Measurements from ENCODE around the gene GOLGB1. TPM values are rescaled to one million over a fixed set of nuclear protein-coding genes. Genes with fewer than 3 reads are reported as not detected.

GOLGB1 gene, protein sequence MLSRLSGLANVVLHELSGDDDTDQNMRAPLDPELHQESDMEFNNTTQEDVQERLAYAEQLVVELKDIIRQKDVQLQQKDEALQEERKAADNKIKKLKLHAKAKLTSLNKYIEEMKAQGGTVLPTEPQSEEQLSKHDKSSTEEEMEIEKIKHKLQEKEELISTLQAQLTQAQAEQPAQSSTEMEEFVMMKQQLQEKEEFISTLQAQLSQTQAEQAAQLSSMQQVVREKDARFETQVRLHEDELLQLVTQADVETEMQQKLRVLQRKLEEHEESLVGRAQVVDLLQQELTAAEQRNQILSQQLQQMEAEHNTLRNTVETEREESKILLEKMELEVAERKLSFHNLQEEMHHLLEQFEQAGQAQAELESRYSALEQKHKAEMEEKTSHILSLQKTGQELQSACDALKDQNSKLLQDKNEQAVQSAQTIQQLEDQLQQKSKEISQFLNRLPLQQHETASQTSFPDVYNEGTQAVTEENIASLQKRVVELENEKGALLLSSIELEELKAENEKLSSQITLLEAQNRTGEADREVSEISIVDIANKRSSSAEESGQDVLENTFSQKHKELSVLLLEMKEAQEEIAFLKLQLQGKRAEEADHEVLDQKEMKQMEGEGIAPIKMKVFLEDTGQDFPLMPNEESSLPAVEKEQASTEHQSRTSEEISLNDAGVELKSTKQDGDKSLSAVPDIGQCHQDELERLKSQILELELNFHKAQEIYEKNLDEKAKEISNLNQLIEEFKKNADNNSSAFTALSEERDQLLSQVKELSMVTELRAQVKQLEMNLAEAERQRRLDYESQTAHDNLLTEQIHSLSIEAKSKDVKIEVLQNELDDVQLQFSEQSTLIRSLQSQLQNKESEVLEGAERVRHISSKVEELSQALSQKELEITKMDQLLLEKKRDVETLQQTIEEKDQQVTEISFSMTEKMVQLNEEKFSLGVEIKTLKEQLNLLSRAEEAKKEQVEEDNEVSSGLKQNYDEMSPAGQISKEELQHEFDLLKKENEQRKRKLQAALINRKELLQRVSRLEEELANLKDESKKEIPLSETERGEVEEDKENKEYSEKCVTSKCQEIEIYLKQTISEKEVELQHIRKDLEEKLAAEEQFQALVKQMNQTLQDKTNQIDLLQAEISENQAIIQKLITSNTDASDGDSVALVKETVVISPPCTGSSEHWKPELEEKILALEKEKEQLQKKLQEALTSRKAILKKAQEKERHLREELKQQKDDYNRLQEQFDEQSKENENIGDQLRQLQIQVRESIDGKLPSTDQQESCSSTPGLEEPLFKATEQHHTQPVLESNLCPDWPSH (N-terminal part only)
- 11.5 and 15.4 TPM in 2 replicates for total RNA-seq (2014; rRNA removed; shearing (Covaris generic))
- 30.3 and 32.1 TPM in 2 replicates for total RNA-seq (2022)
- Bru-seq, nascent RNA, result percentile 80 among the genes with signal in this experiment
- percentile 87 among the genes with signal in this experiment for BruChase-seq, experiment 1, labeled RNA remaining after a 6-hour chase
- percentile 84 among the genes with signal in this experiment for BruChase-seq, experiment 2, labeled RNA remaining after a 2-hour chase
- long read RNA-seq, partial matches to known transcripts, result 7 of 12 reads
- long read RNA-seq, other reads (novel, unspliced or antisense), result 5 of 12 reads

DNA sequence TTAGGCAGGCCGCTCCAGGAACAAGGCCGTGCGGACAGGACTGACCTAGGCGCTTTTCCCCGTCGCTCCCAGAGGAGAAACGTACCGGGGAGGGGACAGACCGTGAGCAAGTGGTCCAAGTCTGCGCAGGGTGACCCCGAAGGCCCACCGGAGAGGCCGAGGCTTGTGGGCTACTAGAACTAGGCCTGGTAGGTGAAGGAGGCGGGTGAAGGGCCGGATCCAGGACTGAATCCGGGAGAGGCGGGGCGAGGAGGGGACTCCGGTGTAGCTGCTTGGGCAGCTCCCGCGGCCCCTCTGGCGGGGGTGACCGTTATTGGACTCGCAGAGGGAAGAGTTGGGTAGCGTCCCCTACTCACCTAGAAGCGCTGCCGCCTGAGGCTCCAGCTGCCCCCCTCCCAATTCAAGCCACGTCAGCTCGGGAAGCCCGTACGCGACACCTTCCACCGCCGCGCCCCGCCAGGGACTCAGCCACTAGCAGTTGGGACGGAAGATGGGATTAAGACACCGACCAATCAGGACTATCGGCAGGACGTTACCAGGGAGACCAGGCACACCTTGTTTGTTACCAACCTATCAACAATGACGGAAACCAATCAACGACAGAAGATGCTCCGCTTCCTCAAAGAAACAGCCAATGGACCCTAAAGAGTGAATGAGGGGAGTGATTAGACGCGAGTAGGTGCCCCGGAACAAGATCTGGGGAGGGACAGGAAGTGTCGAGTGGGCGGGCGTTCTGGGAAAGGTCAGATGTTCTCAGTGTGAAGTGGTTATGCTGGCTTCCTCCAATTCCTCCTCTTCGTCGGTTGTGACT is at the start of gene GOLGB1:
GOLGB1 (minus strand) TSS at position 466 of the 811 bp plus-strand sequence. CDS start 18,770 bp downstream, outside the sequence.
- BruUV-seq (replicated peaks), result no TSS peak

DNA sequence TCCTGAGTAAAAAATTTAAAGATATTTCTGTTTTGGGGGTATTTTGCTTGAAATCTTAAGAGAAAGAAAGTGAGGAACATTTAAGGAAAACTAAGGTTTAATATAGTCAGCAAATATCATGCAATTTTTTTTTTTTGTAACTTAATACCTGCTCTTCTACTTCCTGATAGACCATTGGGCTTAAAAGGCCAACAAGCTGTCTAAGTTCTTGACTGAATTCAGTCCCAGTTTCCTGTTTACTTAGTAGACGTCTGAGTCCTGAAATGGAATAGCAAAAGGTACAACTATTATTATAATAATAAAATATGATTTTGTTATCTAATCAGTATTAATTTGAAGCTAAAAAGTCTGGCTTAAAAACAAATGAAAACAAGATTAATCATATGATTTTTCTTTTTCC is 47.4 kb upstream of the GOLGB1 start:
- H4K20me1 ChIP-seq (ENCODE audit: insufficient read depth, low read length), result no peaks in the 10 kb centered on the region
- H3K36me3 ChIP-seq (ENCODE audit: insufficient read depth, low read length), result peaks cover 92% of the 10 kb centered on the region
- peak overlapping the region; percentile 12 for H3K4me2 ChIP-seq (ENCODE audit: low read length)
- TF ChIP-seq, protein P1, sequence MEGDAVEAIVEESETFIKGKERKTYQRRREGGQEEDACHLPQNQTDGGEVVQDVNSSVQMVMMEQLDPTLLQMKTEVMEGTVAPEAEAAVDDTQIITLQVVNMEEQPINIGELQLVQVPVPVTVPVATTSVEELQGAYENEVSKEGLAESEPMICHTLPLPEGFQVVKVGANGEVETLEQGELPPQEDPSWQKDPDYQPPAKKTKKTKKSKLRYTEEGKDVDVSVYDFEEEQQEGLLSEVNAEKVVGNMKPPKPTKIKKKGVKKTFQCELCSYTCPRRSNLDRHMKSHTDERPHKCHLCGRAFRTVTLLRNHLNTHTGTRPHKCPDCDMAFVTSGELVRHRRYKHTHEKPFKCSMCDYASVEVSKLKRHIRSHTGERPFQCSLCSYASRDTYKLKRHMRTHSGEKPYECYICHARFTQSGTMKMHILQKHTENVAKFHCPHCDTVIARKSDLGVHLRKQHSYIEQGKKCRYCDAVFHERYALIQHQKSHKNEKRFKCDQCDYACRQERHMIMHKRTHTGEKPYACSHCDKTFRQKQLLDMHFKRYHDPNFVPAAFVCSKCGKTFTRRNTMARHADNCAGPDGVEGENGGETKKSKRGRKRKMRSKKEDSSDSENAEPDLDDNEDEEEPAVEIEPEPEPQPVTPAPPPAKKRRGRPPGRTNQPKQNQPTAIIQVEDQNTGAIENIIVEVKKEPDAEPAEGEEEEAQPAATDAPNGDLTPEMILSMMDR (conservative IDR thresholded peaks at IDR 0.05; ENCODE audit: low read length), result no peak
- TF ChIP-seq EZH2phosphoT487 (IDR thresholded peaks at IDR 0.05; ENCODE audit: borderline replicate concordance, low read depth, low read length), result no peak
- peaks cover 55% of the 10 kb centered on the region for H3K4me1 ChIP-seq (ENCODE audit: insufficient read depth, low read length, poor library complexity, severe bottlenecking)
- POLR2A ChIA-PET, result interaction anchor here (0.6 to 8.4 kb wide), 4 partner anchors 13 to 199 kb away, joined by 3 to 178 read pairs (median 25); partner anchors contain the start of genes EAF2 and IQCB1
- H3K4me3 ChIP-seq (ENCODE audit: low read depth, low read length, poor library complexity, severe bottlenecking), result no peak overlapping the region
- peaks cover 1% of the 10 kb centered on the region; the same call in 1 of the 2 replicates for H3K9me3 ChIP-seq (ENCODE audit: low read length)
- H2AFZ ChIP-seq (ENCODE audit: low read length), result no peak overlapping the region
- BruUV-seq (replicated peaks), result no TSS peak
- intact Hi-C loops (cut with micrococcal nuclease; ENCODE audit: unreplicated experiment), result no loop called here
- no peaks in the 10 kb centered on the region for H3K9me2 ChIP-seq (ENCODE audit: insufficient read depth, low read length)
- H3K79me2 ChIP-seq (ENCODE audit: insufficient read depth, low read depth, low read length), result peaks cover 30% of the 10 kb centered on the region; the same call in 1 of the 2 replicates
- H3K27ac ChIP-seq (ENCODE audit: low read depth, low read length, poor library complexity, severe bottlenecking), result peak overlapping the region; percentile 91
- CTCF ChIA-PET (ENCODE audit: unreplicated experiment), result no interaction called here
- peak; percentile 21 for DNase-seq (ENCODE audit: low spot score)

More for the DNA sequence above, at the start of gene GOLGB1:
- Histone ChIP-seq H3K4me1 (ENCODE audit: insufficient read depth, low read length, poor library complexity, severe bottlenecking) (peaks cover 20% of the 10 kb centered on the region), H3K27ac (ENCODE audit: low read depth, low read length, poor library complexity, severe bottlenecking) (peak within 1 kb of the TSS; percentile 19), H3K4me3 (ENCODE audit: low read depth, low read length, poor library complexity, severe bottlenecking) (peak within 1 kb of the TSS; percentile 79), H3K79me2 (ENCODE audit: insufficient read depth, low read depth, low read length) (peaks cover 7% of the 10 kb centered on the region; the same call in 1 of the 2 replicates), H3K4me2 (ENCODE audit: low read length) (peak within 1 kb of the TSS; percentile 94), H3K9me3 (ENCODE audit: low read length) (no peaks in the 10 kb centered on the region), H2AFZ (ENCODE audit: low read length) (peak within 1 kb of the TSS; percentile 86), H4K20me1 (ENCODE audit: insufficient read depth, low read length) (no peaks in the 10 kb centered on the region), H3K36me3 (ENCODE audit: insufficient read depth, low read length) (no peaks in the 10 kb centered on the region), H3K9me2 (ENCODE audit: insufficient read depth, low read length) (no peaks in the 10 kb centered on the region)
- intact Hi-C loops (cut with micrococcal nuclease; ENCODE audit: unreplicated experiment), result loop anchor here (2.0 kb wide), 1 partner anchor 85 kb away; the partner anchor contains the start of genes EAF2 and IQCB1
- peak; percentile 99 for DNase-seq (ENCODE audit: low spot score)
- POLR2A ChIA-PET, result interaction anchor here (0.6 to 3.6 kb wide), 8 partner anchors 14 to 94 kb away, joined by 3 to 7 read pairs (median 4); no protein-coding TSS in a partner anchor
- no peak for TF ChIP-seq EZH2phosphoT487 (IDR thresholded peaks at IDR 0.05; ENCODE audit: borderline replicate concordance, low read depth, low read length)
- TF ChIP-seq, protein P1 (conservative IDR thresholded peaks at IDR 0.05; ENCODE audit: low read length), result no peak
- CTCF ChIA-PET (ENCODE audit: unreplicated experiment), result no interaction called here

All from OCI-LY7 (cell line).